Ascending aorta (tissue), 2 donors: ENCODE data around the gene LTB4R. TPM values are rescaled to one million over a fixed set of nuclear protein-coding genes. Genes with fewer than 3 reads are reported as not detected.
A peak's percentile ranks its signal among the peaks of the same experiment; 100 is the strongest.

Source experiments
- DNase-seq, 2 donors: peaks; one replicate each; pipeline ENCODE4 v3.0.0-alpha.2; 2019; ENCODE audit warnings: low spot score in 2 of 2
- H3K27ac ChIP-seq, 2 donors: fragments of 200-600 bp; sonication (generic); one replicate each; pipeline ENCODE4 v1.5.1; 2016 to 2017; ENCODE audit warnings: mild to moderate bottlenecking in 1 of 2
- H3K27me3 ChIP-seq: fragments of 200-600 bp; sonication (generic); one replicate; pipeline ENCODE4 v1.5.1; 2017
- H3K36me3 ChIP-seq, 2 donors: fragments of 200-600 bp; sonication (generic); one replicate each; pipeline ENCODE4 v1.5.1; 2016
- H3K4me1 ChIP-seq, 2 donors: fragments of 200-600 bp; sonication (generic); one replicate each; pipeline ENCODE4 v1.5.1; 2016 to 2017; ENCODE audit warnings: mild to moderate bottlenecking in 1 of 2
- H3K4me3 ChIP-seq, 2 donors: fragments of 200-600 bp; sonication (generic); one replicate each; pipeline ENCODE4 v1.5.1; 2016 to 2017; ENCODE audit warnings: mild to moderate bottlenecking in 1 of 2
- H3K9me3 ChIP-seq, 2 donors: fragments of 200-600 bp; sonication (generic); one replicate each; pipeline ENCODE4 v1.5.1; 2016
- intact Hi-C: fragments of 100-400 bp; cut with DNase I; formaldehyde crosslinking; loops from one replicate; pipeline ENCODE4 v1.15.1; 2023
- total RNA-seq: library from RNA; depleted of rRNA; stranded (reverse); fragments of >200 nt; gene quantifications from one replicate; pipeline ENCODE4 v1.1.0, GENCODE V29; 2016
- TF ChIP-seq, protein P1 (sequence below), 3 experiments: fragments of 200-600 bp in 2 of 3; fragments of 450-650 bp in 1 of 3; sonication (generic) in 2 of 3; IDR thresholded peaks; one replicate each; pipeline ENCODE4 v1.5.1; 2016 to 2019; ENCODE audit warnings: antibody characterized with exemption in 3 of 3, mild to moderate bottlenecking in 1 of 3, moderate library complexity in 1 of 3

The LTB4R gene
- total RNA-seq, 1 donor from 2014 or later: 3.6 TPM

DNA sequence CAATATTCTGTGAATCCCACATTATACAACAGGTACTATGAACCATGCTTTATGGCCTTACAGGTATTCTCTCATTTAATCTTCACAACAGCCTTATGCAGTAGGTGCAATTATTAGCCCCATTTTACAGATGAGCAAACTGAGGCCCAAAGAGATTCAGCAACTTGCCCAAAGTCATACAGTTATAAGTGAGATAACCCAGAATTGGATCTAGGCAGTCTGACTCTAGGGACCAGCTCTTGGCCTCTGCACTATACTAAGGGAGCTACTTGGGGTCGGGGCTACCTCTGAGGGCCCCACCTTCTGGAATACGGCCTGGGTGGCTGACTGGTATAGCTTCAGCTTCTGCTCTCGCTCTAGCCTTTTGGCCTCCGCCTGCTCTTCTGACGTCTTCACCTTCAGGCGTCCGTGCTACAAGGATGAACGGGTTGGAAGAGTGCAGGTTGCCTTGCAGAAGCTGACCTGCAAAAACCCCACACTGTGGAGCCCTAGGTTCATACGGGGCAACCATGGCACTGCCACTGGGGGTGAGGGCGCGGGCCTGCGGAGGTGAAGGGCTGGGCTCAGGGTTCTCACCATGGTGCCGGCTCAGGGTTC is 40.7 kb upstream of the LTB4R start:
- H3K27me3 ChIP-seq: no peaks in the 10 kb centered on the region
- peak overlapping the region; percentile 74 to 91 for H3K4me3 ChIP-seq
- peaks cover 0 to 8% of the 10 kb centered on the region in 2 donors for H3K4me1 ChIP-seq
- peaks cover 4 to 26% of the 10 kb centered on the region in 2 donors for H3K36me3 ChIP-seq
- H3K9me3 ChIP-seq: no peaks in the 10 kb centered on the region
- TF ChIP-seq, protein P1, sequence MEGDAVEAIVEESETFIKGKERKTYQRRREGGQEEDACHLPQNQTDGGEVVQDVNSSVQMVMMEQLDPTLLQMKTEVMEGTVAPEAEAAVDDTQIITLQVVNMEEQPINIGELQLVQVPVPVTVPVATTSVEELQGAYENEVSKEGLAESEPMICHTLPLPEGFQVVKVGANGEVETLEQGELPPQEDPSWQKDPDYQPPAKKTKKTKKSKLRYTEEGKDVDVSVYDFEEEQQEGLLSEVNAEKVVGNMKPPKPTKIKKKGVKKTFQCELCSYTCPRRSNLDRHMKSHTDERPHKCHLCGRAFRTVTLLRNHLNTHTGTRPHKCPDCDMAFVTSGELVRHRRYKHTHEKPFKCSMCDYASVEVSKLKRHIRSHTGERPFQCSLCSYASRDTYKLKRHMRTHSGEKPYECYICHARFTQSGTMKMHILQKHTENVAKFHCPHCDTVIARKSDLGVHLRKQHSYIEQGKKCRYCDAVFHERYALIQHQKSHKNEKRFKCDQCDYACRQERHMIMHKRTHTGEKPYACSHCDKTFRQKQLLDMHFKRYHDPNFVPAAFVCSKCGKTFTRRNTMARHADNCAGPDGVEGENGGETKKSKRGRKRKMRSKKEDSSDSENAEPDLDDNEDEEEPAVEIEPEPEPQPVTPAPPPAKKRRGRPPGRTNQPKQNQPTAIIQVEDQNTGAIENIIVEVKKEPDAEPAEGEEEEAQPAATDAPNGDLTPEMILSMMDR (IDR thresholded peaks at IDR 0.05): no peak
- no peak for DNase-seq
- intact Hi-C loops: loop anchor here (1.0 to 5.0 kb wide), 3 partner anchors 28 to 38 kb away; partner anchors contain the start of genes DHRS1, GMPR2, NEDD8 and NOP9
- peak overlapping the region; percentile 92 to 96 for H3K27ac ChIP-seq

DNA sequence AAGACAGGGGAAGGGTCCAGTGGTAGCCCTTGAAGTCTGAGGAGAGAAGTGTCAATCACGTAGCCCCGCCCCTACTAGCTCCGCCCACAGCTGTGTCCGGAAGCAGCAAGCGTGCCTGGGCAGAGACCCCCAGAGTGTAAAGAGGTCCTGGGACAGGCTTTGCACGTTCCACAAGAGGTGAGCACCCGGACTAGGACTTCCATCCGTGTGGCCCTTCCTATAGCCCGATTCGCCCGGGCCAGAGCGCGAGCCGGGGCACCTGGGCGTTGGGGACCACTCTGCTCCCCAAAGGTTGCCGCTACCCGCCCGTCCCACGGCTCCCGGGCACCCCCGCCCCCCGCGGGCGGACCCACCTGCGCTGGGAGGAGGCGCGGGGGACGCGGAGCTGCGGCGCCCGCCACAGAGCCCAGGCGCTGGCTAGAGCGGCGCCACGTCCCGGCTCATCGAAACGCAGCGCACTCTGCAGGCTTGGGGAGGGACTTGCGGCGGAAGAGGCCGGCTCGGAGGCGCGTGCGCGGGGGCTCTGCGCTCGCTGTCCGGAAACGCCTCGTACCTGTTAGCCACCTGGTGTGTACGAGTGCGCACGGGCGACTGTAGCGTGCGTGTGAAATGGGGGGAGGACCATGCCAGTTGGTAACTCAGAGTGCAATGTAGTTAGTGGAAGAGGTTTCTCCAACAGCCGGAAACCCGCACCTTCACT is 40.0 kb upstream of the LTB4R start, which contains the start of gene RABGGTA:
Gene RABGGTA, minus strand, starts transcription at position 464 of the 700 bp plus-strand sequence. CDS start 482 bp downstream, outside the sequence.
- H3K27me3 ChIP-seq: no peaks in the 10 kb centered on the region
- peak within 1 kb of the TSS; percentile 92 to 96 for H3K27ac ChIP-seq
- TF ChIP-seq, protein P1 (IDR thresholded peaks at IDR 0.05): peak; percentile 66 to 80 (median 72)
- H3K36me3 ChIP-seq: peaks cover 4 to 26% of the 10 kb centered on the region in 2 donors
- peak within 1 kb of the TSS; percentile 74 to 91 for H3K4me3 ChIP-seq
- intact Hi-C loops: loop anchor here (1.0 to 5.0 kb wide), 3 partner anchors 28 to 39 kb away; partner anchors contain the start of genes DHRS1, GMPR2, NEDD8 and NOP9
- H3K9me3 ChIP-seq: no peaks in the 10 kb centered on the region
- peak; percentile 50 to 89 for DNase-seq
- H3K4me1 ChIP-seq: peaks cover 0 to 8% of the 10 kb centered on the region in 2 donors

DNA sequence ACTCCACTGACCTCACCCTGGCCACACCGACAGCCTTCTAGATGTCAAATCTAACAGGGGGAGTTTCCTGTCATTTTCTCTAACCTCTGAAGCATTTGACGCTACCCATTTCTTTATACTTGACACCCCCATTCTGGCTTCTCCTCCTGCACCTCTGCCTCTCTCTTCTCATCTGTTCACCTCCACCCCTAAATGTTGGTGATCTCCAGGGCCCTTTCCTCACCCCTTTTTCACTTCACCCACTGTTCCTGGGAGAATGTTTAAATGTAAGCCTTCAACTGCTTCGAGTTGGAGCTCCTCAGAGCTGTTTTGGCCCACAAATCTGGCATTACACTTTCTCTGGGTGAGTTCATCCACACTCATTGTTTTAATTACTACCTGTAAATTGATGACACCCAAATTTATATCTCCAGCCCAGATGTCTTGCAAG is 39.5 kb upstream of the LTB4R start:
- Histone ChIP-seq H3K4me3 (peak overlapping the region; percentile 74 to 91), H3K4me1 (peaks cover 0 to 8% of the 10 kb centered on the region in 2 donors), H3K27me3 (no peaks in the 10 kb centered on the region), H3K36me3 (peaks cover 4 to 26% of the 10 kb centered on the region in 2 donors), H3K27ac (peak overlapping the region; percentile 92 to 96), H3K9me3 (no peaks in the 10 kb centered on the region)
- DNase-seq: no peak
- TF ChIP-seq, protein P1 (IDR thresholded peaks at IDR 0.05): no peak
- intact Hi-C loops: loop anchor here (1.0 to 5.0 kb wide), 3 partner anchors 27 to 40 kb away; partner anchors contain the start of genes DHRS1, GMPR2, NEDD8 and NOP9

DNA sequence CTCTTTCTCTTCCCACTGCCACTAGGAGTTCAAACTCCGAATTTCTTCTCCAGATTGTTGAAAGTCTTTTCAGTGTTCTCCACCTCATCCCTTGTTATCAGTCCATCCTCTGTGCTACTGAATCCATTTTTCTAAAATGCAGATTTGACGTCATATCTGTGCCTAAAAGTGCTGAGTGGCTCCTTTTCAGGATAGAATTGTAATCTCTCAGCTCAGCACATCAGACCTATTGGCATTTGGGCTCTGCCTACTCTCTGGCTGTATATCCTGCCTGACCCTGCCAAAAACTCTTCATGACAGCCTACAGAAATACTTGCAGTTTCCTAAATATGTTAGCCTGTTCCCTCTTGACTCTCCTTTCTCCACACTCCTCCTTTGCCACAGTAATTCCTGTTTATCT is 38.8 kb upstream of the LTB4R start:
- no peak for DNase-seq
- TF ChIP-seq, protein P1 (IDR thresholded peaks at IDR 0.05): no peak
- H3K4me3 ChIP-seq: no peak overlapping the region
- H3K27ac ChIP-seq: no peak overlapping the region
- H3K36me3 ChIP-seq: peaks cover 3 to 20% of the 10 kb centered on the region in 2 donors
- H3K9me3 ChIP-seq: no peaks in the 10 kb centered on the region
- H3K4me1 ChIP-seq: peaks cover 0 to 8% of the 10 kb centered on the region in 2 donors
- no peaks in the 10 kb centered on the region for H3K27me3 ChIP-seq
- intact Hi-C loops: loop anchor here (5.0 kb wide), 1 partner anchor 40 kb away; the partner anchor contains the start of genes GMPR2 and NEDD8

DNA sequence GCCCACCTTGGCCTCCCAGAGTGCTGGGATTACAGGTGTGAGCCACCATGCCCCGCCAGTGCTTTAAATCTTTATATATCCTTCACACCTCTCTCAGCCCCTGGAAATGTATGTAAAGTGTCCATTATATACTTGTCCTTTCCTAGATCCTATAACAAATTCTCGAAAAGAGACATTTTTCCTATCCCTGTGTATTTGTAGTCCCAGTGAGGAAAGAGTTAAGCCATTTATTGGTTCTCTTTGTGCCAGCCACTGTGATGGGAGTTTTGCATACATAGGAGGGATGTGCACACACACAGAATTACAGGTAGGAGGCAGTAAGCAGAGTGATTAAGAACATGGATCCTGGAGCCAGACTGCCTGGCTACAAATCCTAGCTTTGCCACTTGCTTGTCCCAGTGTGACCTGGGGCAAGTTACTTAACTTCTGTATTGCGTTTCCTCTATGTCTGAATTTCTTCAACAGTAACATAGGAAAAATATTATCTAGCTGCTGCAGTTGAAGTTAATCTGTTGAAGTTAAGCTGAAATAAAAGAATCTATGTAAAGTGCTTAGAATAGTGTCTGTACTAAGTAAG is 37.8 kb upstream of the LTB4R start:
- H3K27ac ChIP-seq: no peak overlapping the region
- H3K4me1 ChIP-seq: peaks cover 0 to 8% of the 10 kb centered on the region in 2 donors
- intact Hi-C loops: loop anchor here (5.0 kb wide), 1 partner anchor 41 kb away; the partner anchor contains the start of genes GMPR2 and NEDD8
- no peaks in the 10 kb centered on the region for H3K27me3 ChIP-seq
- no peak overlapping the region for H3K4me3 ChIP-seq
- H3K36me3 ChIP-seq: peaks cover 0 to 12% of the 10 kb centered on the region in 2 donors
- H3K9me3 ChIP-seq: no peaks in the 10 kb centered on the region
- TF ChIP-seq, protein P1 (IDR thresholded peaks at IDR 0.05): no peak
- no peak for DNase-seq
